ENCODE data around the gene BCAR3.

- TF ChIP-seq POLR2AphosphoS5 (IDR thresholded peaks at IDR 0.05; ENCODE audit: low read depth, low read length) (no peak), CTCF (IDR thresholded peaks at IDR 0.05) (no peak)
Observed at GRCh38 chr1:93652323-93652949, 29.2 kb downstream of the BCAR3 start.

All from Panc1 (cell line).